ENCODE data around the gene INO80E. TPM values are rescaled to one million over a fixed set of nuclear protein-coding genes. Genes with fewer than 3 reads are reported as not detected.

INO80E gene
- polyA plus RNA-seq, 5 donors, result 45.5 to 70.9 (median 48.1) TPM

Other genes with a start within 250 kb of the INO80E start
- under 1 TPM in 4 of 5 donors, not detected in 1; 0.04 to 0.18 (median 0.12) TPM for gene ZG16, start 218.0 kb upstream of the INO80E start, polyA plus RNA-seq (ENCODE audit: insufficient read depth in 1 of 5, insufficient read length in 5 of 5, low replicate concordance in 1 of 5)
- gene KIF22, start 205.5 kb upstream of the INO80E start, polyA plus RNA-seq (ENCODE audit: insufficient read depth in 1 of 5, insufficient read length in 5 of 5, low replicate concordance in 1 of 5), result 10 to 100 TPM; 51.0 to 84.4 (median 73.4) TPM
- gene MAZ, start 189.7 kb upstream of the INO80E start, polyA plus RNA-seq (ENCODE audit: insufficient read depth in 1 of 5, insufficient read length in 5 of 5, low replicate concordance in 1 of 5), result 100 to 1,000 TPM; 231 to 333 (median 262) TPM
- 10 to 100 TPM; 10.4 to 16.1 (median 12.8) TPM for gene PRRT2, start 184.0 kb upstream of the INO80E start, polyA plus RNA-seq (ENCODE audit: insufficient read depth in 1 of 5, insufficient read length in 5 of 5, low replicate concordance in 1 of 5)
- 10 to 100 TPM; 26.4 to 46.3 (median 31.3) TPM for gene PAGR1, start 180.1 kb upstream of the INO80E start, polyA plus RNA-seq (ENCODE audit: insufficient read depth in 1 of 5, insufficient read length in 5 of 5, low replicate concordance in 1 of 5)
- 10 to 100 TPM in 4 of 5 donors, 1 to 10 TPM in 1; 9.6 to 23.1 (median 14.0) TPM for gene MVP, start 175.8 kb upstream of the INO80E start, polyA plus RNA-seq (ENCODE audit: insufficient read depth in 1 of 5, insufficient read length in 5 of 5, low replicate concordance in 1 of 5)
- 10 to 100 TPM; 62.4 to 94.6 (median 84.3) TPM for gene CDIPT, start 133.0 kb upstream of the INO80E start, polyA plus RNA-seq (ENCODE audit: insufficient read depth in 1 of 5, insufficient read length in 5 of 5, low replicate concordance in 1 of 5)
- 1 to 10 TPM; 4.1 to 7.8 (median 5.2) TPM for gene SEZ6L2, start 96.7 kb upstream of the INO80E start, polyA plus RNA-seq (ENCODE audit: insufficient read depth in 1 of 5, insufficient read length in 5 of 5, low replicate concordance in 1 of 5)
- gene ASPHD1, start 95.8 kb upstream of the INO80E start, polyA plus RNA-seq (ENCODE audit: insufficient read depth in 1 of 5, insufficient read length in 5 of 5, low replicate concordance in 1 of 5), result under 1 TPM; 0.41 to 0.94 (median 0.63) TPM
- gene KCTD13, start 70.0 kb upstream of the INO80E start, polyA plus RNA-seq (ENCODE audit: insufficient read depth in 1 of 5, insufficient read length in 5 of 5, low replicate concordance in 1 of 5), result 10 to 100 TPM; 13.8 to 22.9 (median 21.4) TPM
- 100 to 1,000 TPM in 4 of 5 donors, 10 to 100 TPM in 1; 94.6 to 126 (median 108) TPM for gene TMEM219, start 34.2 kb upstream of the INO80E start, polyA plus RNA-seq (ENCODE audit: insufficient read depth in 1 of 5, insufficient read length in 5 of 5, low replicate concordance in 1 of 5)
- 10 to 100 TPM; 42.8 to 66.2 (median 54.0) TPM for gene TAOK2, start 22.4 kb upstream of the INO80E start, polyA plus RNA-seq (ENCODE audit: insufficient read depth in 1 of 5, insufficient read length in 5 of 5, low replicate concordance in 1 of 5)
- gene HIRIP3, start 624 bp upstream of the INO80E start, polyA plus RNA-seq (ENCODE audit: insufficient read depth in 1 of 5, insufficient read length in 5 of 5, low replicate concordance in 1 of 5), result 10 to 100 TPM; 16.8 to 22.5 (median 19.8) TPM
- gene DOC2A, start 14.8 kb downstream of the INO80E start, polyA plus RNA-seq (ENCODE audit: insufficient read depth in 1 of 5, insufficient read length in 5 of 5, low replicate concordance in 1 of 5), result 1 to 10 TPM; 1.4 to 5.3 (median 3.8) TPM
- gene C16orf92, start 27.0 kb downstream of the INO80E start, polyA plus RNA-seq (ENCODE audit: insufficient read depth in 1 of 5, insufficient read length in 5 of 5, low replicate concordance in 1 of 5), result not detected
- under 1 TPM; 0.66 to 0.97 (median 0.79) TPM for gene TLCD3B, start 35.0 kb downstream of the INO80E start, polyA plus RNA-seq (ENCODE audit: insufficient read depth in 1 of 5, insufficient read length in 5 of 5, low replicate concordance in 1 of 5)
- 100 to 1,000 TPM; 251 to 539 (median 362) TPM for gene ALDOA, start 69.5 kb downstream of the INO80E start, polyA plus RNA-seq (ENCODE audit: insufficient read depth in 1 of 5, insufficient read length in 5 of 5, low replicate concordance in 1 of 5)
- 10 to 100 TPM; 60.9 to 90.8 (median 68.7) TPM for gene PPP4C, start 79.8 kb downstream of the INO80E start, polyA plus RNA-seq (ENCODE audit: insufficient read depth in 1 of 5, insufficient read length in 5 of 5, low replicate concordance in 1 of 5)
- 1 to 10 TPM in 4 of 5 donors, under 1 TPM in 1; 0.85 to 2.0 (median 1.3) TPM for gene TBX6, start 95.7 kb downstream of the INO80E start, polyA plus RNA-seq (ENCODE audit: insufficient read depth in 1 of 5, insufficient read length in 5 of 5, low replicate concordance in 1 of 5)
- gene YPEL3, start 100.0 kb downstream of the INO80E start, polyA plus RNA-seq (ENCODE audit: insufficient read depth in 1 of 5, insufficient read length in 5 of 5, low replicate concordance in 1 of 5), result 10 to 100 TPM; 49.0 to 73.2 (median 55.0) TPM
- gene GDPD3, start 117.3 kb downstream of the INO80E start, polyA plus RNA-seq (ENCODE audit: insufficient read depth in 1 of 5, insufficient read length in 5 of 5, low replicate concordance in 1 of 5), result 10 to 100 TPM; 11.0 to 18.4 (median 15.6) TPM
- gene MAPK3, start 127.0 kb downstream of the INO80E start, polyA plus RNA-seq (ENCODE audit: insufficient read depth in 1 of 5, insufficient read length in 5 of 5, low replicate concordance in 1 of 5), result 100 to 1,000 TPM in 4 of 5 donors, 10 to 100 TPM in 1; 98.2 to 120 (median 114) TPM
- 10 to 100 TPM; 14.0 to 27.0 (median 17.9) TPM for gene CORO1A, start 187.4 kb downstream of the INO80E start, polyA plus RNA-seq (ENCODE audit: insufficient read depth in 1 of 5, insufficient read length in 5 of 5, low replicate concordance in 1 of 5)
- 10 to 100 TPM; 13.1 to 37.9 (median 20.1) TPM for gene BOLA2B, start 197.4 kb downstream of the INO80E start, polyA plus RNA-seq (ENCODE audit: insufficient read depth in 1 of 5, insufficient read length in 5 of 5, low replicate concordance in 1 of 5)
- 10 to 100 TPM; 12.7 to 28.5 (median 21.3) TPM for gene SLX1A, start 197.6 kb downstream of the INO80E start, polyA plus RNA-seq (ENCODE audit: insufficient read depth in 1 of 5, insufficient read length in 5 of 5, low replicate concordance in 1 of 5)
- 10 to 100 TPM in 4 of 5 donors, 1 to 10 TPM in 1; 7.7 to 14.7 (median 10.4) TPM for gene SULT1A3, start 203.0 kb downstream of the INO80E start, polyA plus RNA-seq (ENCODE audit: insufficient read depth in 1 of 5, insufficient read length in 5 of 5, low replicate concordance in 1 of 5)

Data from right lung (tissue), 5 donors.